Transverse colon (tissue), 4 donors: ENCODE results near the gene SUGCT. TPM values are rescaled to one million over a fixed set of nuclear protein-coding genes. Genes with fewer than 3 reads are reported as not detected.

Source experiments
- DNase-seq: peaks from one replicate; pipeline ENCODE4 v3.0.0-alpha.2; 2019
- H3K27ac ChIP-seq, 4 donors: fragments of 200-600 bp; sonication (generic); 2 replicates each; pipeline ENCODE4 v1.5.1; 2016 to 2018; ENCODE audit warnings: inconsistent platforms in 4 of 4
- H3K27me3 ChIP-seq: fragments of 200-600 bp; sonication (generic); 2 replicates; pipeline ENCODE4 v1.5.1; 2017; ENCODE audit warnings: inconsistent platforms
- H3K36me3 ChIP-seq, 4 donors: fragments of 200-600 bp; sonication (generic); 2 replicates each; pipeline ENCODE4 v1.5.1; 2017 to 2019; ENCODE audit warnings: inconsistent platforms in 4 of 4
- H3K4me1 ChIP-seq, 4 donors: fragments of 200-600 bp; sonication (generic); 2 replicates each; pipeline ENCODE4 v1.5.1; 2017 to 2020; ENCODE audit warnings: inconsistent platforms in 4 of 4
- H3K4me3 ChIP-seq, 4 donors: fragments of 200-600 bp; sonication (generic); 1 replicate in 1 of 4; 2 replicates in 3 of 4; pipeline versions ENCODE4 v1.5.1 to v1.6.1; 2017 to 2019; ENCODE audit warnings: inconsistent platforms in 4 of 4
- H3K9me3 ChIP-seq, 2 donors: fragments of 200-600 bp; sonication (generic); 2 replicates each; pipeline ENCODE4 v1.5.1; 2017 to 2019; ENCODE audit warnings: inconsistent platforms in 2 of 2
- CTCF ChIP-seq, 5 experiments: fragments of 200-600 bp in 3 of 5; fragments of 450-650 bp in 2 of 5; sonication (generic) in 3 of 5; IDR thresholded peaks; 1 replicate in 2 of 5; 2 replicates in 3 of 5; pipeline ENCODE4 v1.5.1; 2016 to 2017; ENCODE audit warnings: antibody characterized with exemption in 5 of 5, inconsistent platforms in 3 of 5, mild to moderate bottlenecking in 2 of 5, moderate library complexity in 1 of 5
- EP300 ChIP-seq: sonication (generic); formaldehyde crosslinking; IDR thresholded peaks from one replicate; pipeline ENCODE4 v1.6.1; 2017; ENCODE audit warnings: antibody characterized with exemption, low read depth
- POLR2A ChIP-seq: fragments of 450-650 bp; IDR thresholded peaks from one replicate; pipeline ENCODE4 v1.6.1; 2016; ENCODE audit warnings: antibody characterized with exemption, mild to moderate bottlenecking, moderate library complexity
- POLR2AphosphoS5 ChIP-seq, 3 donors: sonication (generic); formaldehyde crosslinking; IDR thresholded peaks; one replicate each; pipeline ENCODE4 v1.6.1; 2016; ENCODE audit warnings: antibody characterized with exemption in 3 of 3
- WGBS, 2 donors: methylation state at CpG; one replicate each; pipeline ENCODE4 v1.1.5; 2018; ENCODE audit warnings: low coverage in 1 of 2; 5-methylcytosine and 5-hydroxymethylcytosine counted together
- in situ Hi-C, 4 donors: fragments of 200-750 bp; cut with MboI; loops; one replicate each; pipeline versions ENCODE4 v1.15.0 to v1.15.1; 2017; ENCODE audit warnings: low sequenced_read_pairs in 3 of 4, low pct_ligation_motif_present in 1 of 4, low pct_unique_long_range_greater_than_20kb in 1 of 4
- intact Hi-C: fragments of 100-400 bp; cut with DNase I; formaldehyde crosslinking; loops from one replicate; pipeline ENCODE4 v1.15.1; 2023; ENCODE audit warnings: low total_unique reads
- total RNA-seq, 4 donors: library from RNA; depleted of rRNA; stranded (reverse); fragments of >200 nt; gene quantifications; one replicate each; pipeline ENCODE4 v1.1.0, GENCODE V29; 2016

SUGCT gene
- total RNA-seq, 4 donors from 2014 or later = 2.6 to 44.5 (median 15.9) TPM

- DNase-seq = no peak
These were observed 503.9 kb downstream of the SUGCT start for GRCh38 chr7:40638545-40639320.

GRCh38 chr7:40640566-40640965 is 505.8 kb downstream of the SUGCT start:
- Histone ChIP-seq H3K27ac (no peak overlapping the region), H3K4me3 (no peak overlapping the region), H3K9me3 (no peaks in the 10 kb centered on the region), H3K36me3 (no peaks in the 10 kb centered on the region), H3K4me1 (no peaks in the 10 kb centered on the region), H3K27me3 (no peaks in the 10 kb centered on the region)
- in situ Hi-C loops (no loop called here), intact Hi-C loops (no loop called here)
- WGBS, 2 donors = 63 to 71% methylated on average over 3 of the region's 3 CpGs
- no peak for DNase-seq
- TF ChIP-seq POLR2A (no peak), EP300 (no peak), POLR2AphosphoS5 (IDR thresholded peaks at IDR 0.05) (no peak), CTCF (IDR thresholded peaks at IDR 0.05) (no peak)

More at GRCh38 chr7:40638545-40639320, 503.9 kb downstream of the SUGCT start:
- H3K9me3 ChIP-seq = no peaks in the 10 kb centered on the region
- no peaks in the 10 kb centered on the region for H3K4me1 ChIP-seq
- intact Hi-C loops (no loop called here), in situ Hi-C loops (no loop called here)
- no peaks in the 10 kb centered on the region for H3K36me3 ChIP-seq
- H3K27ac ChIP-seq = no peak overlapping the region
- WGBS, 2 donors = 81 to 89% methylated on average over 7 of the region's 7 CpGs
- TF ChIP-seq POLR2A = no peak
- no peak for TF ChIP-seq CTCF (IDR thresholded peaks at IDR 0.05)
- no peak for TF ChIP-seq EP300
- no peak for TF ChIP-seq POLR2AphosphoS5 (IDR thresholded peaks at IDR 0.05)
- H3K27me3 ChIP-seq = no peaks in the 10 kb centered on the region
- no peak overlapping the region for H3K4me3 ChIP-seq

- Histone ChIP-seq H3K4me1 (no peaks in the 10 kb centered on the region), H3K36me3 (no peaks in the 10 kb centered on the region), H3K27ac (no peak overlapping the region), H3K9me3 (no peaks in the 10 kb centered on the region), H3K27me3 (no peaks in the 10 kb centered on the region), H3K4me3 (no peak overlapping the region)
- DNase-seq = no peak
- intact Hi-C loops (no loop called here), in situ Hi-C loops (no loop called here)
- 60 to 77% methylated on average over 4 to 7 of the region's 7 CpGs for WGBS, 2 donors
- TF ChIP-seq EP300 (no peak), CTCF (IDR thresholded peaks at IDR 0.05) (no peak), POLR2A (no peak), POLR2AphosphoS5 (IDR thresholded peaks at IDR 0.05) (no peak)
These were observed 506.9 kb downstream of the SUGCT start for GRCh38 chr7:40641701-40642100.

- H3K4me1 ChIP-seq = no peaks in the 10 kb centered on the region
- H3K36me3 ChIP-seq = no peaks in the 10 kb centered on the region
- in situ Hi-C loops (no loop called here), intact Hi-C loops (no loop called here)
- H3K9me3 ChIP-seq = no peaks in the 10 kb centered on the region
- DNase-seq = no peak
- no peak overlapping the region for H3K27ac ChIP-seq
- WGBS, 2 donors = 96 to 100% methylated on average over 2 to 7 of the region's 7 CpGs
- TF ChIP-seq CTCF (IDR thresholded peaks at IDR 0.05) = no peak
- TF ChIP-seq EP300 = no peak
- TF ChIP-seq POLR2A = no peak
- no peak for TF ChIP-seq POLR2AphosphoS5 (IDR thresholded peaks at IDR 0.05)
- no peaks in the 10 kb centered on the region for H3K27me3 ChIP-seq
- no peak overlapping the region for H3K4me3 ChIP-seq
These were observed 508.9 kb downstream of the SUGCT start for GRCh38 chr7:40643664-40644063.
